ENCODE results near the gene MPZL2.
A peak's percentile ranks its signal among the peaks of the same experiment; 100 is the strongest.

The MPZL2 gene

DNA sequence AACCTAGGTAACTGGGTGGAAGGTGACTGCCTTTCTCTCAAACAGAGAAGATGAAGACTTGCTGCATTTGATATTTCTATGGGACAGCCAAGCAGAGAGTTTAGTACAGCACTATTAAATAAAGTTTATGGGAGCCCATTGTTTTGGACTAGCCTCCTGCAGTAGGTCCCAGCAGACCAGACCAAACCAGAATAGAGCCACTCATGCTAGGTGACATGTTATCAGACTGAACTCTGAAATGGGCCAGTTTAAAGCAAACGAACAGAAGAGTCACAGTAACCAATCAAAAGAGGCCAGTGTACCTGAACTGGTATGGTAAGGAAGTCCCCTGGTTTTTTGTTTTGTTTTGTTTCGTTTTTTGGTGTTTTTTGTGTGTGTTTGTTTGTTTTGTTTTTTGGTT lies 7.9 kb upstream of the MPZL2 start:
- FAIRE-seq (no peak), DNase-seq (ENCODE audit: insufficient read length, low spot score) (no peak)
- TF ChIP-seq, protein P1, sequence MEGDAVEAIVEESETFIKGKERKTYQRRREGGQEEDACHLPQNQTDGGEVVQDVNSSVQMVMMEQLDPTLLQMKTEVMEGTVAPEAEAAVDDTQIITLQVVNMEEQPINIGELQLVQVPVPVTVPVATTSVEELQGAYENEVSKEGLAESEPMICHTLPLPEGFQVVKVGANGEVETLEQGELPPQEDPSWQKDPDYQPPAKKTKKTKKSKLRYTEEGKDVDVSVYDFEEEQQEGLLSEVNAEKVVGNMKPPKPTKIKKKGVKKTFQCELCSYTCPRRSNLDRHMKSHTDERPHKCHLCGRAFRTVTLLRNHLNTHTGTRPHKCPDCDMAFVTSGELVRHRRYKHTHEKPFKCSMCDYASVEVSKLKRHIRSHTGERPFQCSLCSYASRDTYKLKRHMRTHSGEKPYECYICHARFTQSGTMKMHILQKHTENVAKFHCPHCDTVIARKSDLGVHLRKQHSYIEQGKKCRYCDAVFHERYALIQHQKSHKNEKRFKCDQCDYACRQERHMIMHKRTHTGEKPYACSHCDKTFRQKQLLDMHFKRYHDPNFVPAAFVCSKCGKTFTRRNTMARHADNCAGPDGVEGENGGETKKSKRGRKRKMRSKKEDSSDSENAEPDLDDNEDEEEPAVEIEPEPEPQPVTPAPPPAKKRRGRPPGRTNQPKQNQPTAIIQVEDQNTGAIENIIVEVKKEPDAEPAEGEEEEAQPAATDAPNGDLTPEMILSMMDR (IDR thresholded peaks at IDR 0.05; ENCODE audit: insufficient read depth, missing control alignments) = no peak

DNA sequence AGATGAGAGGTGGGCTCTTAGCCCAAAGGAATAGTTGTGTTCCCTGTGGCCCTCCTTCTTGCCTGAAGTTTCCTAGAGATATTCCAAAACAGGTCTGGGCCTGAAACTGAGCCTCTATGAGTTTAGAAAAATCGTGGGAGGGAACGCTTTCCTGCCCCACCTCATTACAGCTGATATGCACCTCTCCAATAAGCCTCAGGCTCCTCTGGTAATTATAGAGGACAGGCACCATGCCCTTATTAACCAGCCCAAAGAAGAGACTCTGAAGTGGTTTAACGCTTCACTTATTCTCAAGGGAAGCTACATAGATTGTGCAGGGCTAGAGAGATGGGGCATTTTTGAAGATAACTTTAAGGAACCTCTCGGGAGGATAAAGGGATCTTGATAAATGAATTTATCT lies 3.4 kb upstream of the MPZL2 start:
- no peak for FAIRE-seq
- TF ChIP-seq, protein P1 (IDR thresholded peaks at IDR 0.05; ENCODE audit: insufficient read depth, missing control alignments) = no peak
- DNase-seq (ENCODE audit: insufficient read length, low spot score) = no peak

DNA sequence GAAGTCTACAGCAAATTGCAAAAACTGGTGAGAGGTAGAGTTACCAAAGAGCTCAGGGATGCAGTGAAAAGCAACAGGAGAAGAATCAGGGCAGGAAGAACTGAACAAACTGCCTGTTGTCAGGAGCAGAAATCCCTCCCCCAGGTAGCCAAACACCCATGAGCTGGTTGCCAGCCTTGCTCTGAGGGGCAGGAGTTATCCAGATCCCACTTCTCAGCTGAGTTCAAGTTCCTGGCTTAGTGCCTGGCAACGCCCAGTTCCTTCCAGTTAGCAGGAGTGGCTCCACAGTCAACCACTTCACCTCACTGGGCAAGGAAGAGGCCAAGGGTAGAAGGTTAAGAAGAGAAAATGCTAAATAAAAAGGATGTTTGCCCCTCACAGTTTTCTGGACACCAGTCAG lies 1.9 kb upstream of the MPZL2 start:
- no peak for FAIRE-seq
- TF ChIP-seq, protein P1 (IDR thresholded peaks at IDR 0.05; ENCODE audit: insufficient read depth, missing control alignments) = no peak
- no peak for DNase-seq (ENCODE audit: insufficient read length, low spot score)

DNA sequence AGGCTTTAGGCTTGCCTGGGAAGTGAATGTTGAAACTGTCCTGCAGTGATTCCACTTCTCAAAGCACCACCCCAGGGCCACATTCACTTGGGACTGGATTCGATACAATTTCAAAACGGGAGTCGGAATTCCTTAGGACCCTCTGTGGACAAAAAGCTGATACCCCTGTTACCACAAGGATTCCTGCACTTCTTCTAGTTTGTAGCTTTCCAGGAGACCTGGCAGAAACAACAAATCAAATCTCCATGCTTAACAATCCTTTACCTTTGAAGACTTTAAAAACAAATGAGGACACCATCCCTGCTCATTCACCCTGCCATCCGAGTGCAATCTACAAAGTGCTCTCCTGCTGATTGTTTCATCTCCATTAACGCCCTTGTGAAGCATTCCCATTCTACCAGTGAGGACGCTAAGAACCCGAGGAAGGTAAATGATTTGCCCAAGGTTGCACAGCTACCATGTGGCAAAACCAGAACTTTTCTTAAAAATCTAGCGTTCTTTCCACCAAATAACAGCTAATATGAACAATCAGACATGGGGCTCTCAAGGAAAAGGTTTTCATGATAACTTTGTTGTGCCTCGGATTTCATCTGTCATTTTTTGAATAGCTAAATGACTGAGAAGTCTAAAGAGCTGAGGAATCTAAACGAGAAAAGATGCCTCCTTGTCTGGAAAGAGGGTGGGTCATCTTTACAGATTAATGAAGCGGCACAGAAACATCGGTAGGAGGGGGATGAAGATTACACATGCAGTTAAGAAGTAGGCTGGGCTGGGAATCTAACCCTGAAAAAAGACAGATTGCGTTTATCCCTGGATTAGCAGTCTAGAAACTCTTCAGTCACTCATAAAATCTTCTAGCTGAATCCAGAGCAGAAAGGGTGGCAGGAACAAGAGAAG lies 720 bp upstream of the MPZL2 start:
- peak; percentile 46 for DNase-seq (ENCODE audit: insufficient read length, low spot score)
- FAIRE-seq = no peak
- TF ChIP-seq, protein P1 (IDR thresholded peaks at IDR 0.05; ENCODE audit: insufficient read depth, missing control alignments) = no peak

DNA sequence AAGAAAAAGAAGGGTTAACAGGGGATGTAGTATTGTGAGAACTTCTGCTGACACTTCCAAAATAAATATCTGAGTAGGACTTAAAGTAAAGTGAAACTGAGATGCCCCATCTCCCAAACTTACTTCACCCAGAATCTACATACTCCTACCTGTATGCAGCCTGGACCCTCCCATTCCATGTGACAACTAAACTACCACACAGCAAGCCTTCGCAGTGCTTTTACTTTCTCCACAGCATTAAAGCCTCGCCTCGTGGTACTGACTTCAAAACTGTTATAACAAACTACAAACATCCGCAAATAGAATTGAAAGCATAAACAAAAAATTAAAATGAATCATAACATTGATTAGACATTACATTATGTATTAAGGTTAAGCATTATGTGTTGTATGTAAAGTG lies 985 bp downstream of the MPZL2 start:
- FAIRE-seq (no peak), DNase-seq (ENCODE audit: insufficient read length, low spot score) (no peak)
- TF ChIP-seq, protein P1 (IDR thresholded peaks at IDR 0.05; ENCODE audit: insufficient read depth, missing control alignments) = no peak

DNA sequence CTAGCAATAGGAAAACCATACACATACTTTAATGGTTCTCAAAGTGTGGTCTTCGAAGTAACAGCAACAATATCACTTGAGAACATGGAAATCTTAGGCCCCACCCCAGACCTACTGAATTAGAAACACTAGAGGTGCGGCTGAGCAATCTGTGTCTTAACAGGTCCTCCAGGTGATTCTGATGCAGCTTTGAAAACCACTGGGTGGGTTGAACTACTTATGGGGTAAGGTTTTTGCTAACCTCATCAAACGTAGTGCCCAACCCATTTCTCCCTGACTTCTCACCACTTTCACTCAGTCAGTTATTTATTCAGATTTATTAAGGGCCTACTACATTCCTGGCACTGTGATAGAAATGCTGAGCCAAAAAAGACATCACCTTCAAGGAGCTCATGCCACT lies 3.7 kb downstream of the MPZL2 start:
- DNase-seq (ENCODE audit: insufficient read length, low spot score) (no peak), FAIRE-seq (no peak)
- TF ChIP-seq, protein P1 (IDR thresholded peaks at IDR 0.05; ENCODE audit: insufficient read depth, missing control alignments) = no peak

DNA sequence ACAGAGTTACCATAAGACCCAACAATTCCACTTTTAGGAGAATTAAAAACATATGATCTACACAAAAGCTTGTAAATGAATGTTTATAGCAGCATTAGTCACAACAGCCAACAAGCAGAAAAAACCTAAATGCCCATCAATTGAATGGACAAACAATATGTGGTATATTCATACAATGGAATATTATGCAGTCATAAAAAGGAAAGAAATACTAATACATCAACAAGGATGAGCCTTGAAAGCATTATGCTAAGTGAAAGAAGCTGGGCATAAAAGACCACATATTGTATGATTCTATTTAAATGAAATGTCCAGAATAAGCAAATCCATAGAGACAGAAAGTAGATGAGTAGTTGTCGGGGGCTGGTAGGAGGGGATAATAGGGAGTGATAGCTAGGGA lies 5.0 kb downstream of the MPZL2 start:
- DNase-seq (ENCODE audit: insufficient read length, low spot score) (no peak), FAIRE-seq (no peak)
- TF ChIP-seq, protein P1 (IDR thresholded peaks at IDR 0.05; ENCODE audit: insufficient read depth, missing control alignments) = no peak

Measured in D721Med (cell line).